ENCODE results near the gene PPM1L.

PPM1L gene

GRCh38 chr3:160780245-160780644, 24.2 kb downstream of the PPM1L start:
- no peak overlapping the region for H3K27ac ChIP-seq (ENCODE audit: low read depth, low read length)
- no peak overlapping the region for H3K9ac ChIP-seq (ENCODE audit: low read length in 5 of 5)
- peaks cover 0 to 4% (median 0%) of the 10 kb centered on the region in 5 donors for H3K9me3 ChIP-seq (ENCODE audit: control insufficient read depth in 5 of 5, low read length in 5 of 5)
- no peak overlapping the region for H3K4me3 ChIP-seq (ENCODE audit: low read depth in 1 of 5, low read length in 5 of 5)
- H3K4me1 ChIP-seq (ENCODE audit: control insufficient read depth in 5 of 5, insufficient read depth in 5 of 5, low read length in 5 of 5) = peaks cover 0 to 14% (median 0%) of the 10 kb centered on the region in 5 donors
- H3K36me3 ChIP-seq (ENCODE audit: control insufficient read depth in 5 of 5, insufficient read depth in 5 of 5, low read length in 5 of 5) = no peaks in the 10 kb centered on the region
- no peaks in the 10 kb centered on the region for H3K27me3 ChIP-seq (ENCODE audit: control insufficient read depth in 5 of 5, insufficient read depth in 4 of 5, low read length in 5 of 5)

GRCh38 chr3:160781402-160781801, 25.4 kb downstream of the PPM1L start:
- Histone ChIP-seq H3K27me3 (ENCODE audit: control insufficient read depth in 5 of 5, insufficient read depth in 4 of 5, low read length in 5 of 5) (no peaks in the 10 kb centered on the region), H3K9ac (ENCODE audit: low read length in 5 of 5) (no peak overlapping the region), H3K4me3 (ENCODE audit: low read depth in 1 of 5, low read length in 5 of 5) (no peak overlapping the region), H3K4me1 (ENCODE audit: control insufficient read depth in 5 of 5, insufficient read depth in 5 of 5, low read length in 5 of 5) (peaks cover 0 to 17% (median 0%) of the 10 kb centered on the region in 5 donors), H3K36me3 (ENCODE audit: control insufficient read depth in 5 of 5, insufficient read depth in 5 of 5, low read length in 5 of 5) (no peaks in the 10 kb centered on the region), H3K9me3 (ENCODE audit: control insufficient read depth in 5 of 5, low read length in 5 of 5) (peaks cover 0 to 4% (median 0%) of the 10 kb centered on the region in 5 donors), H3K27ac (ENCODE audit: low read depth, low read length) (no peak overlapping the region)

- Histone ChIP-seq H3K36me3 (ENCODE audit: control insufficient read depth in 5 of 5, insufficient read depth in 5 of 5, low read length in 5 of 5) (no peaks in the 10 kb centered on the region), H3K4me1 (ENCODE audit: control insufficient read depth in 5 of 5, insufficient read depth in 5 of 5, low read length in 5 of 5) (peaks cover 0 to 17% (median 0%) of the 10 kb centered on the region in 5 donors), H3K27me3 (ENCODE audit: control insufficient read depth in 5 of 5, insufficient read depth in 4 of 5, low read length in 5 of 5) (no peaks in the 10 kb centered on the region), H3K27ac (ENCODE audit: low read depth, low read length) (no peak overlapping the region), H3K9ac (ENCODE audit: low read length in 5 of 5) (no peak overlapping the region), H3K9me3 (ENCODE audit: control insufficient read depth in 5 of 5, low read length in 5 of 5) (peaks cover 0 to 4% (median 0%) of the 10 kb centered on the region in 5 donors), H3K4me3 (ENCODE audit: low read depth in 1 of 5, low read length in 5 of 5) (no peak overlapping the region)
These were observed 25.8 kb downstream of the PPM1L start for GRCh38 chr3:160781863-160782262.

- Histone ChIP-seq H3K9me3 (ENCODE audit: control insufficient read depth in 5 of 5, low read length in 5 of 5) (no peaks in the 10 kb centered on the region), H3K27ac (ENCODE audit: low read depth, low read length) (no peak overlapping the region), H3K9ac (ENCODE audit: low read length in 5 of 5) (no peak overlapping the region), H3K4me1 (ENCODE audit: control insufficient read depth in 5 of 5, insufficient read depth in 5 of 5, low read length in 5 of 5) (peaks cover 0 to 15% (median 0%) of the 10 kb centered on the region in 5 donors), H3K4me3 (ENCODE audit: low read depth in 1 of 5, low read length in 5 of 5) (no peak overlapping the region), H3K27me3 (ENCODE audit: control insufficient read depth in 5 of 5, insufficient read depth in 4 of 5, low read length in 5 of 5) (no peaks in the 10 kb centered on the region), H3K36me3 (ENCODE audit: control insufficient read depth in 5 of 5, insufficient read depth in 5 of 5, low read length in 5 of 5) (no peaks in the 10 kb centered on the region)
These were observed 28.8 kb downstream of the PPM1L start for GRCh38 chr3:160784853-160785252.

GRCh38 chr3:160790726-160791125, 34.7 kb downstream of the PPM1L start:
- peaks cover 0 to 8% (median 0%) of the 10 kb centered on the region in 5 donors for H3K4me1 ChIP-seq (ENCODE audit: control insufficient read depth in 5 of 5, insufficient read depth in 5 of 5, low read length in 5 of 5)
- H3K27ac ChIP-seq (ENCODE audit: low read depth, low read length) = no peak overlapping the region
- no peak overlapping the region for H3K4me3 ChIP-seq (ENCODE audit: low read depth in 1 of 5, low read length in 5 of 5)
- H3K9ac ChIP-seq (ENCODE audit: low read length in 5 of 5) = no peak overlapping the region
- H3K9me3 ChIP-seq (ENCODE audit: control insufficient read depth in 5 of 5, low read length in 5 of 5) = no peaks in the 10 kb centered on the region
- H3K36me3 ChIP-seq (ENCODE audit: control insufficient read depth in 5 of 5, insufficient read depth in 5 of 5, low read length in 5 of 5) = no peaks in the 10 kb centered on the region
- no peaks in the 10 kb centered on the region for H3K27me3 ChIP-seq (ENCODE audit: control insufficient read depth in 5 of 5, insufficient read depth in 4 of 5, low read length in 5 of 5)

GRCh38 chr3:160792540-160792939, 36.5 kb downstream of the PPM1L start:
- Histone ChIP-seq H3K9me3 (ENCODE audit: control insufficient read depth in 5 of 5, low read length in 5 of 5) (no peaks in the 10 kb centered on the region), H3K4me3 (ENCODE audit: low read depth in 1 of 5, low read length in 5 of 5) (no peak overlapping the region), H3K9ac (ENCODE audit: low read length in 5 of 5) (no peak overlapping the region), H3K27me3 (ENCODE audit: control insufficient read depth in 5 of 5, insufficient read depth in 4 of 5, low read length in 5 of 5) (no peaks in the 10 kb centered on the region), H3K4me1 (ENCODE audit: control insufficient read depth in 5 of 5, insufficient read depth in 5 of 5, low read length in 5 of 5) (peaks cover 0 to 22% (median 8%) of the 10 kb centered on the region in 5 donors), H3K36me3 (ENCODE audit: control insufficient read depth in 5 of 5, insufficient read depth in 5 of 5, low read length in 5 of 5) (no peaks in the 10 kb centered on the region), H3K27ac (ENCODE audit: low read depth, low read length) (no peak overlapping the region)

- Histone ChIP-seq H3K9ac (ENCODE audit: low read length in 5 of 5) (no peak overlapping the region), H3K27me3 (ENCODE audit: control insufficient read depth in 5 of 5, insufficient read depth in 4 of 5, low read length in 5 of 5) (no peaks in the 10 kb centered on the region), H3K9me3 (ENCODE audit: control insufficient read depth in 5 of 5, low read length in 5 of 5) (no peaks in the 10 kb centered on the region), H3K4me3 (ENCODE audit: low read depth in 1 of 5, low read length in 5 of 5) (no peak overlapping the region), H3K36me3 (ENCODE audit: control insufficient read depth in 5 of 5, insufficient read depth in 5 of 5, low read length in 5 of 5) (no peaks in the 10 kb centered on the region), H3K4me1 (ENCODE audit: control insufficient read depth in 5 of 5, insufficient read depth in 5 of 5, low read length in 5 of 5) (peaks cover 0 to 26% (median 8%) of the 10 kb centered on the region in 5 donors), H3K27ac (ENCODE audit: low read depth, low read length) (no peak overlapping the region)
These were observed 37.8 kb downstream of the PPM1L start for GRCh38 chr3:160793722-160794252.

GRCh38 chr3:160796089-160796812, 40.2 kb downstream of the PPM1L start:
- Histone ChIP-seq H3K9ac (ENCODE audit: low read length in 5 of 5) (no peak overlapping the region), H3K36me3 (ENCODE audit: control insufficient read depth in 5 of 5, insufficient read depth in 5 of 5, low read length in 5 of 5) (no peaks in the 10 kb centered on the region), H3K4me1 (ENCODE audit: control insufficient read depth in 5 of 5, insufficient read depth in 5 of 5, low read length in 5 of 5) (peaks cover 0 to 29% (median 8%) of the 10 kb centered on the region in 5 donors), H3K4me3 (ENCODE audit: low read depth in 1 of 5, low read length in 5 of 5) (no peak overlapping the region), H3K27ac (ENCODE audit: low read depth, low read length) (peak overlapping the region; percentile 28), H3K27me3 (ENCODE audit: control insufficient read depth in 5 of 5, insufficient read depth in 4 of 5, low read length in 5 of 5) (no peaks in the 10 kb centered on the region), H3K9me3 (ENCODE audit: control insufficient read depth in 5 of 5, low read length in 5 of 5) (no peaks in the 10 kb centered on the region)

GRCh38 chr3:160796813-160797164, 40.8 kb downstream of the PPM1L start:
- Histone ChIP-seq H3K4me1 (ENCODE audit: control insufficient read depth in 5 of 5, insufficient read depth in 5 of 5, low read length in 5 of 5) (peaks cover 2 to 33% (median 13%) of the 10 kb centered on the region in 5 donors), H3K9ac (ENCODE audit: low read length in 5 of 5) (no peak overlapping the region), H3K27me3 (ENCODE audit: control insufficient read depth in 5 of 5, insufficient read depth in 4 of 5, low read length in 5 of 5) (no peaks in the 10 kb centered on the region), H3K27ac (ENCODE audit: low read depth, low read length) (peak overlapping the region; percentile 28), H3K9me3 (ENCODE audit: control insufficient read depth in 5 of 5, low read length in 5 of 5) (no peaks in the 10 kb centered on the region), H3K36me3 (ENCODE audit: control insufficient read depth in 5 of 5, insufficient read depth in 5 of 5, low read length in 5 of 5) (no peaks in the 10 kb centered on the region), H3K4me3 (ENCODE audit: low read depth in 1 of 5, low read length in 5 of 5) (no peak overlapping the region)

- Histone ChIP-seq H3K27me3 (ENCODE audit: control insufficient read depth in 5 of 5, insufficient read depth in 4 of 5, low read length in 5 of 5) (no peaks in the 10 kb centered on the region), H3K9me3 (ENCODE audit: control insufficient read depth in 5 of 5, low read length in 5 of 5) (no peaks in the 10 kb centered on the region), H3K27ac (ENCODE audit: low read depth, low read length) (peak overlapping the region; percentile 28), H3K9ac (ENCODE audit: low read length in 5 of 5) (no peak overlapping the region), H3K4me3 (ENCODE audit: low read depth in 1 of 5, low read length in 5 of 5) (no peak overlapping the region), H3K4me1 (ENCODE audit: control insufficient read depth in 5 of 5, insufficient read depth in 5 of 5, low read length in 5 of 5) (peaks cover 2 to 39% (median 19%) of the 10 kb centered on the region in 5 donors), H3K36me3 (ENCODE audit: control insufficient read depth in 5 of 5, insufficient read depth in 5 of 5, low read length in 5 of 5) (no peaks in the 10 kb centered on the region)
These were observed 41.3 kb downstream of the PPM1L start for GRCh38 chr3:160797356-160797755.
